Activated naive CD8-positive, alpha-beta T cell treated with anti-CD3 and anti-CD28 coated beads, Interleukin-2, amount 50 U/mL, for 16 hours (primary cell): ENCODE measurements around the gene VDR.

ENCODE experiments used
- DNase-seq: peaks from one replicate; pipeline ENCODE4 v3.0.0-alpha.2; 2020; ENCODE audit warnings: low read depth, low spot score

Gene VDR

GRCh38 chr12:47870175-47870781 is 34.5 kb downstream of the VDR start:
- no peak for DNase-seq

- no peak for DNase-seq
Observed at GRCh38 chr12:47868552-47869031, 36.2 kb downstream of the VDR start.

- no peak for DNase-seq
Observed at GRCh38 chr12:47868041-47868440, 36.8 kb downstream of the VDR start.

GRCh38 chr12:47867495-47867941 is 37.3 kb downstream of the VDR start:
- no peak for DNase-seq

GRCh38 chr12:47864646-47865235 is 40.1 kb downstream of the VDR start:
- DNase-seq: no peak

GRCh38 chr12:47863985-47864384 is 40.8 kb downstream of the VDR start:
- no peak for DNase-seq

- no peak for DNase-seq
Observed at GRCh38 chr12:47863467-47863866, 41.3 kb downstream of the VDR start.

GRCh38 chr12:47862881-47863280 is 41.9 kb downstream of the VDR start:
- DNase-seq: no peak

GRCh38 chr12:47862167-47862750 is 42.5 kb downstream of the VDR start:
- DNase-seq: no peak

- no peak for DNase-seq
Observed at GRCh38 chr12:47860873-47861272, 43.9 kb downstream of the VDR start.

GRCh38 chr12:47860279-47860841 is 44.4 kb downstream of the VDR start:
- DNase-seq: no peak

GRCh38 chr12:47858511-47859266 is 46.1 kb downstream of the VDR start:
- no peak for DNase-seq

- no peak for DNase-seq
Observed at GRCh38 chr12:47856721-47857575, 47.8 kb downstream of the VDR start.

- DNase-seq: no peak
Observed at GRCh38 chr12:47856094-47856493, 48.7 kb downstream of the VDR start.

- no peak for DNase-seq
Observed at GRCh38 chr12:47855502-47855901, 49.3 kb downstream of the VDR start.

- no peak for DNase-seq
Observed at GRCh38 chr12:47854531-47854930, 50.3 kb downstream of the VDR start.

GRCh38 chr12:47852096-47852571 is 52.7 kb downstream of the VDR start:
- no peak for DNase-seq

GRCh38 chr12:47851303-47851952 is 53.4 kb downstream of the VDR start:
- DNase-seq: no peak

GRCh38 chr12:47850153-47851084 is 54.4 kb downstream of the VDR start:
- no peak for DNase-seq
